Activated CD4-positive, CD25-positive, alpha-beta regulatory T cell treated with anti-CD3 and anti-CD28 coated beads, Interleukin-2, amount 50 U/mL, for 16 hours (primary cell): ENCODE measurements around the gene PTPRN2.

Experiments used
- DNase-seq: peaks from one replicate; pipeline ENCODE4 v3.0.0-alpha.2; 2020; ENCODE audit warnings: low read depth, low spot score

Gene PTPRN2

DNA sequence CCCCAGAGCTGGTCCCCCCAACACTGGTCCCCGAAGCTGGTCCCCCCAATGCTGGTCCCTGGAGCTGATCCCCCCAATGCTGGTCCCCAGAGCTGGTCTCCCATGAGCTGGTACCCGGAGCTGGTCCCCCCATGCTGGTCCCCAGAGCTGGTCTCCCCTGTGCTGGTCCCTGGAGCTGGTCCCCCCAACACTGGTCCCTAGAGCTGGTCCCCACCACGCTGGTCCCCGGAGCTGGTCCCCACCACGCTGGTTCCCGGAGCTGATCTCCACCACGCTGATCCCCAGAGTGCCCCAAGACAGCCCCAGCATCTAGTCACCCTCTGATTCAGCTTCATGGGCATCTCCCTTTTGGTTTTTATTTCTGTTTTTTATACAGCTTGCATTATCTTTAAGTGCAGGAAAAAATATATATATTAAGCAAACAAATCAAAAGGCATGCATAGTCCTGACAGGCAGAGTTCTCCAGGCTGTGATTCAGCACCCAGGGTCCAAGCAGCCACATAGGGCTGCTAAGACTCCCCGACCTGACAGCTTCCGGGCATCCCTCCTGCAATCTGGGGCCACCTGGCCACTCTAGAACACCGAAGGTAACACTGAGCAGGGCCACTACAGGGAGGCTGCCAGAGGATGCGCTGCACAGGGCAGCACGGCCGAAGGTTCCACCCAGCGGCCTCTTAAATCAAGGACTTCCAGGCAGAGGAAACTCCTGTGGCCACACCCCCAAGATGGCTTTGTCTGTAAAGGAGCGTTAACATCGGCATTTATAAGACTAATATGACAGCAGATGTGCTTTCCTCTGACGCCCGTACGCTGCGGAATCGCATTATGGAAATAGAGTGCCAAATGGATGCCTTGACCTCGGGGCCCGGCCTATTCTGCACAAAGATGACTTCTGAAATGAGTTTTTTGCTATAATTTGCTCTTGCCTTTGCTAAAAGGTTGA, 215.0 kb downstream of the PTPRN2 start:
- DNase-seq = no peak

DNA sequence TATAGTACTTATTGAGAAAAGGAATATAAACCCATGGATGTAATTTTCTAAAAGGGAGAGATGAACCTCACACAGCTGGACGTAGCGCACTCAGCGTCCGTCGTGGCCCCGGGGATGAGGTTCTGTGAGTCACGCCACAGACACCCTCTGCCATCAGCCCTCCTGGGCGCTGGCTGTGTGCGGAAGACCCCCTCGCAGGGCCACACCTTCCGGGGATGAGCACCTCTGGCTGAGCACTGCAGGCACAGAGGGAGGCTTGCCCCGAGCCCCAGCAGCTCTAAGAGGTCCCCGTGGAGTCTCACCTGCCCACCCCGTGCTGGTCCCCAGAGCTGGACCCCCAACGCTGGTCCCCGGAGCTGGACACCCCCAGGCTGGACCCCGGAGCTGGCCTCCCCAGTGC, 215.8 kb downstream of the PTPRN2 start:
- no peak for DNase-seq

DNA sequence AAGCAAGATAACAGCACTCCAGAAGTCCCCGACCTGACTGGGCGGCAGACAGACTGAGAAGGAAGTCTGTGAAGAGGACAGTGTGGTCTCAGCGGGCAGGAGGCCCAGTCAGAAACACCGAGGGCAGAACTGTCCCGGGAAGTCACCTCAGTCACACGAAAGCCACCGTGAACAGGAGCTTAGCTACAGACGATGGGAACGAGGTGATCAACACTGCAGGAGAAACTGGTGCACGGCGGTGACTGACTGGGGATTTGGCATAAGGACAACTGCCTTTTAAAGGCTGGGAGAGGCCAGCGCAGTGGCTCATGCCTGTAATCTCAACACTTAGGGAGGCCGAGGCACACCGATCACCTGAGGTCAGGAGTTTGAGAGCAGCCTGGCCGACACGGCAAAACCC, 217.8 kb downstream of the PTPRN2 start:
- DNase-seq = no peak

DNA sequence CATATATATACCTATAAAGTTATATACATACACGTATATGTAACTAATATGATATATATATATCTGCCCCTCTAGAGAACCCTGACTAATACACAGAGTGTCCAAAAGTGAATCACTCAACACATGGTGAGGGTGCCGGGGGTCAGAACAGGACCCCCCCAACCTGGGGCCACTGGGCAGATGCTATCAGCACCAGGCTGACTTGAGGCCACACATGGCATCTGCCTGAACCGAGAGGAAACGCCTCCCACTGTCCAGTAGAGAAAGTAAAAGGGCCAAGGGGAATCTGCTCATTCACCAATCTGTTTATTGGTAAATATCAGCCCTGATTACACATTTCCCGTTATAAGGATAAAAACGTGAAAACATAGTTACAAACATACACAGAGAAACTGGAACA, 218.3 kb downstream of the PTPRN2 start:
- no peak for DNase-seq

DNA sequence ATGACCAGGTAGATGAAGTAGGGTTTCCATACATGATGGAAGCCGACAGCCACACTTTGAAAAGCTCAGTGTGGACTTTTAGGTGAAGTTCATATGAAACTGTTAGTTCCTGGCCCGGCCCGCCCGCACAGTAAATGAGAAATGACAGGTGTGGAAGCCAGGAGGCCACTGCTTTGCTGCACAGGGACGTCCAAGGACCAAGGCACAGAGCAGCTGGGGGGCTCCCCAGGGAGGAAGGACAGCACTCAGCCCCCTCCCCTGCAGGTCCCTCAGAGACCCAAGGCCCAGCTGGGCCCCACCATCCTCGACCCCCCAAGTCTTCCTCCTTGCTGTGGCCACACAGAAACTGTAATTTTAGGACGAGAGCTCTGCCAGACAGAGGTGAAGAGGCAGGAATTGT, 219.2 kb downstream of the PTPRN2 start:
- DNase-seq = no peak

DNA sequence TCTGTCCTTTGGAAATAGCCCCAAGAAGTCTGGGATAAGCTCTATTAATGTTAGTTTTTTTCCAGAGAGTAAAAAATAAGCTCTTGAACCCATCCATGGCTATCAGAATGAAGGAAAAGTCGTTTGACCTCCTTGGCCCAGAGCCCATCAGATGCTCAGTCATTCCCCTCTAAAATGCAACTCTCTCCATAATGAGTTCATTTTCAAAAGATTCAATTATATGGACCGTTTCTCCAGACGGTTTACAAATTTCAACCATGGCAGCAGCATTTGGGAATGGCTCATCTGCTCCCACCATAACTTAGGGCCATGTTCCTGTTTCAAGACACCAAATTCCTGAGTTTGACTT, 220.0 kb downstream of the PTPRN2 start:
- DNase-seq = no peak

DNA sequence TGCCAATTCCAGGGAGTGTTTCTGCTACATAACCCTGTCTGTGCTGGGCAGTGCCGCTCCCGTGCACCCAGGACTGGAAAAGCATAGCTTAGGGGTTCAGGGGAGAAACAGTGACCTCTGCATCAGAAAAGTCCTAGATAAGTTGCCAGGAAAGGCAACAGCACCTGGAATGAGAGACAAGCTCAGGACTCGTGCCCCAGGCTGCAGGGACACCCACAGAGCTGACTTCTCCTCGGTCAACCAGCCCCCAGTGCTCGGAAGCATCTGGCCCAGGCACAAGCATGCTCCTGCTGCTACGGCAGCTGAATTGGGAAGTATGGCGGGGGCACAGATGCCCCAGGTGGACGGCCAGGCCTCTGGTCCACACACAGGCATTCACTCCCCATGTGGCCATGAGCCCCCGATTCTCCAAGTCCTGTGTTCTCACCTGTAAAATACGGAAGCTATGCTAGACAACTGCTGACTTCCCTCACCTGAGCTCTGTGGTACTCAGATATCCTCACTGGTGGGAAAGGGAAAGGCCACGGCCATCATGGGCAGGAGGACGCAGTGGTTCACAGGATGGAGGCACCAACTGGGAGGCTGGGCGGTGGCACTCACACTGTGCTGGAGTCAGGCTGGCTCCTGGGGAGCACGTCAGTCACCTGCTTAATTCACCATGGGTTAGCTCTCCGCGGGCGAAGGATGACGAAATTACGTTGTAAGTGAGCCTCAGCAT, 220.5 kb downstream of the PTPRN2 start:
- no peak for DNase-seq

DNA sequence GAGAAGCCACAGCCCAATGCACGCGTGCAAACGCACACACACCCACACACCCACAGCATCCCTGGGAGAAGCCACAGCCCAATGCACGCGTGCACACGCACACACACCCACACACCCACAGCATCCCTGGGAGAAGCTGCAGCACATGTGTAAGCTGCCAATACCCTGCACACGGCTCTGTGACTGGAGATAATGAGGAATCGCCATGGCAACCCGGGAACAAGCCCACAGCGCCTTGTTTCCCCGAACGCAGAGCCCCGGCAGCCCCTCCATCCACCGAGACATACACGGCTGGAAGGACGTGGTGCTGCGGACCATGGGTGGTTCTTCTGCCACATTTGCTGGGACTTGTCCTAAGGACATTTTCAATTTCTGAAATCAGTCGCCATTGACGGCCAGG, 221.3 kb downstream of the PTPRN2 start:
- no peak for DNase-seq

DNA sequence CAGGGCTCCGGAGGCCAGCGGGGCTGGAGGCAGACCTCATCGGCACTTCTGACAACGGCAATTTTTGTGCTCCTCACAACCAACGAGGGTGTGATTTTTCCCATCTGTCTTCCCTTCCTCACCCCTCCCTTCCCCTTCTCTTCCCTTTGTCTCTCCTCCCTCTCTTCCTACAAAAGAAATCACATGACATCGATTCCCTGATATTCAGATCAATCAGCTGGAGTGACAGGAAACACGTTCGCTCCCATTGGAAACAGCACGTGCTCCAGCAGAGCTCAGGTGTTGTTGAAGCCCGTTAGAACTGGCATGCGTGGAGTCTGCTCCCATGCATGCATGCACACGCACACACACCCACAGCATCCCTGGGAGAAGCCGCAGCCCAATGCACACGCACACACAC, 222.4 kb downstream of the PTPRN2 start:
- DNase-seq = no peak

DNA sequence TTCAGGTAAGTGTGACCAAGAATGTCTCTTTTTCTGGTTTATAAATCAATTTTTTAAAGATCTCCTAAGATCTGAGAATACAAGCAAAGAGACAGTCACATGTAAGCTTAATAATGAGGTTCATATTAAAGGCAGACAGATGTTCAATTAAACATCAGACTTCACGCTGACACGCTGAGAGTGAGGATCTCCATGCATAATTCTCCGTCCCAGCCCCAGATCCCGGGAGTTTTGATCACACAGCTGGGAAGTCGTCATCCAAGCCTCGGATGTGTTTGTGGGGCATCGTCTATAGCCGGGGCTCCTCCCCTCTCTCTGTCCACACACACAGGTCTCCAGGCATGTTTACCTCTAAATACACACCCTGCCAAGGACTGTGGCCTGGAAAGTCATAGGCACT, 223.2 kb downstream of the PTPRN2 start:
- no peak for DNase-seq

DNA sequence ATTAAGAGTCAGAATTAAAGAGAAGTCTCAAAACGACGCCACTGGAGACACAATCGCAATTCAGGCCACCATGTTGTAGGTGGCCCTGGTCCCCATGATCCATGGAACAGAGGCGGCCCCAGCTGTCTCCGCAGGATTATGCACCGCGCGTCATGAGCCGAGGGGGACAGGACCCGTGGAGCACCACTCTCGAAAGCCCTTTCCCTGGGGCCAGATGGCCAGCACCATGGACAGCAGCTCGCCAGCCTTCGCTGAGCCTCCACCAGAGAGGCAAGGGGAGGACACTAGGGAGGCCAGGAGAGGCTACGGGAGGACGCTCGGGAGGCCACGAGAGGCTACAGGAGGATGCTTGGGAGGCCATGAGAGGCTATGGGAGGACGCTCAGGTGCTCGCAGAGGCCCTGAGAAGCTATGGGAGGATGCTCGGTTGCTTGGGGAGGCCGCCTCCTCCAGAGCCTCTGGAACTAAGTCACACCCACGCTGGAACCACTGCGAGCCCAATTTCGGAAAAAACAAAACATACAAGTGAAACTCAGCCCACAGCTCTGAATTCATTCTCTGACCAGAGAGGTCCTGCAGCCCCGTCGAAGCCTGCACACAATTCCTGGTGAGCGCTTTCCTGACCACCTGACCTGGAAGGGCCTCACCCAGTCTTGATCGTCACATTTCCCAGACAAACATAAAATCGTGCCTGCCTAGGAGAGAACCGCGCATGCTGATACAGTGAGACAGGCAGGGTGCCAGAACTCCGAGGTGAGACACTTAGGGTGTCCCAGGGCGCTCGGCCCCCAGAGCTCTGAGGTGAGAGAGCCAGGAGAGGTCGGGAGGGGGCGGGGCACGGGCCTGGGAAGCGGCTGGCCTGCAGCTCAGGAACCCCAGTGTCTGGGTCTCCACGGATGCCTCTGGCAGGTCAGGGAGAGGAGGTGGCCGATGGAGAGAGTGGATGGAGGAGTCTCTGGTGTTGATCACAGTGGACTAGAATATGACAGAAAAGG, 224.4 kb downstream of the PTPRN2 start:
- DNase-seq = no peak

DNA sequence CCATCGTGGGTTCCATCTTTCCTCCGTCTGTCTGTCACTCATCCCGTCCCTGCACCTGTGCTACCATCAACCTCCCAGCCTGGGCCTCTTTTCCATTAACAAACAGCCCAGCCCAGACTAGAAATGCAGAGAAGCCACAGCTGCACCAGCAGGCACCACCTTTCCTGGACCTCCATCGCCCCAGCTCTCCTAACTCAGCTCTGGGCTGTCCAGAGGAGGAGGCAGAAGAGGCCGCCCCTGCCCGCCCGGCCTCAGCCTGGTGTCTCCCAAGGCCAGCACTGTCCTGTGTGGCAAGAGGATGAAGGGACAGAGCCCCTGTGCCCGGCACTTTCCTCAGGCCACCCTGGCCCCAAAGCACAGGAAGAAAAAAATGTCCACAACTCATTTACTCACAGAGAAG, 225.6 kb downstream of the PTPRN2 start:
- DNase-seq = no peak

DNA sequence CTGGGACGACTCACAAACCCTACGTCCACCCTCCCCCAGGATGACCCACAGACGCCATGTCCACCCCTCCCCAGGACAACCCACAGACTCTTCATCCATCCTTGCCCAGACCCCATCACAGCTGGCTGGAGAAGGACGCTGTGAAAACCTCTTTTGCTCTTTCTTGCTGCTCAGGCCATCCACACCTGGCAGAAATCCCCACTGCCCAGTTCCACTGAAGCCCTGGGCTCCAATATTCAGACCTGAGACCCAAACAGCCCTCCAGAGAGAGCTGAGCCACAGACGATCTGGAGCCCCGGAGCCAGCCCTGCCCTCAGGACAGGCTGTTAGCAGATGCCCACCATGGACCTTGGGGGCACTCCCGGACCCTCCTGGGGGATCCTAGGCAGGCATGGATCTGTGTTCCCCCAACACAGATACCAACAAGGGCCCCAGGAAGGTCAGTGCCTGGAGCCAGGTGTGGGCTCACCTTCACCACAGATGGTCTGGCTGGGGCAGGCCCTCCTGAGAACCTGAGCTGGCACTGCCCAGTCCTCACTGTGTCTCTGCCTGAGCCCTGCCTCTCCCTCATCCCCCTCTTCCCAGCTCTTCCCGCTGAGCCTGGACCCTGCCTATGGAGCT, 226.2 kb downstream of the PTPRN2 start:
- no peak for DNase-seq

DNA sequence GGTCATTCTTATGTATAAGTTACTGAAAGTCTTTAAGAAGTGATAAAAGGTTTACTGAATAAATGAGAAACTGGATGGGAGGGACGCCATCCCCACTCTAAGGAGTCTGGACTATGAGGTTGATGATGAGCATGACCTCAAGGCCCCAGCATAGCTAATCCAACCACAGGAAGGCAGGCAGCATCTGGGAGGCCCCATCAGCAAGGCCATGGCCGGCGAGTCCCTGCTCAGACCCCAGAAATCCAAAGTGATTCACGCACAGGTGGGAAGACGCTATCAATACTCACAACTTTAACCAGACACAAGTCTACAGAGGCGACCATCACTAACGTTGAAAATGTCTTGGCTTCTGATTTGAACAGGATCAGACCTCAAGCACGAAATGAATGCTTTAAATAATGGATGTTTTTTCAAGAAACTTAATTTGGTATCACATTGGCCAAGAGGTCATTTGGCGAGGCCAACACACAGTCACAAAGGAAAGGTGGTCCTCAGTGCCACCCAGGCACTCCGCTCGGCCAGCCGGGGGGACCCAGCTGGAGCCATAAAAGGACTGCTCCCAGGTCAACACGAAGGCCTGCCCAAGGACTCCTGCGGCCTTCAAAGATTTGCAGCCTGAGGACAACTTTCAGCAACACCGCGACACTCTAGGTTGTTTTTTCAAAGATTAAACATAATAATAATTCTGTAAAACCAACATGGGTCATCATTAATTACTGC, 228.5 kb downstream of the PTPRN2 start:
- DNase-seq = no peak

DNA sequence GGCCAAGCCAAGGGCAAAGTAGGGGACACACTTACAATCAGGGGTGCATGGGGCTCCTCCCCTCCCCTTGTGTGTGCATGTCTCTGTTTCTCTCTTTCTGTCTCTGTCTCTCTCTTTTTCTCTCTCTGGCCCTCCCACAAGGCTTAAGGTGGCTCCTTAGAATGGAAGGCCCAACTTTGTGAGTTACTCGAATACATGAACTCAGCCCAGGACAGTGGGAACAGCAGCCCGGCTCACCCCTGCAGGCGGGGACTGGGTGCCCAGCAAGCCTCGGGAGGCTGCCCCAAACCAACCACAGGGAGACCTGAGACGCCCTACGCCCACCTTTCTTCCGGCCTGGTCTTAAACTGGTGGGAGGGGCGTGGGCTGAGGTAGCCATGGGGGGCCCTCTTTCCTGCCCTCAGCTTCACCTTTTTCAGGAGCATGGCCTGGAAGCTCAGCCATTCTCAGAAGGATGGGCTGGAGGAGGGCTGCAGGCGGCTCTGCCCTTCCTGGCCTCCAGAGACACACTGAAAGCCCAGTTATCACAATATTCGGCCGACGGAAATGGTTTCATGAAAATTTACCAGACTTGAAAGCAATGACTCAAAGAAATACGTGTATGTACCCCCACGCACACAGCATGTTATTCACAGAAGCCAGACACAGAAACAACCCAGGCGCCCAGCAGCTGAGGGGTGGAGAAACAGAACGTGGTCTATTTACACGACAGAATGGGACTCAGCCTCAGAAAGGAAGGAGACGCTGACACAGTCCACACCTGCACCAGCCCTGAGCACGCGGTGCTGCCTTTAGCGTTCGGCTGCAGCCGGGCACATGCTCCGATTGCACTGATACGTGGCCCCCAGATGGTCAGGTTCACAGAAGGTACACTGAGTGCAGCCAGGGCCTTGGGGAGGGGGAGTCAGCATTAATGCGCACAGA, 229.5 kb downstream of the PTPRN2 start:
- no peak for DNase-seq

DNA sequence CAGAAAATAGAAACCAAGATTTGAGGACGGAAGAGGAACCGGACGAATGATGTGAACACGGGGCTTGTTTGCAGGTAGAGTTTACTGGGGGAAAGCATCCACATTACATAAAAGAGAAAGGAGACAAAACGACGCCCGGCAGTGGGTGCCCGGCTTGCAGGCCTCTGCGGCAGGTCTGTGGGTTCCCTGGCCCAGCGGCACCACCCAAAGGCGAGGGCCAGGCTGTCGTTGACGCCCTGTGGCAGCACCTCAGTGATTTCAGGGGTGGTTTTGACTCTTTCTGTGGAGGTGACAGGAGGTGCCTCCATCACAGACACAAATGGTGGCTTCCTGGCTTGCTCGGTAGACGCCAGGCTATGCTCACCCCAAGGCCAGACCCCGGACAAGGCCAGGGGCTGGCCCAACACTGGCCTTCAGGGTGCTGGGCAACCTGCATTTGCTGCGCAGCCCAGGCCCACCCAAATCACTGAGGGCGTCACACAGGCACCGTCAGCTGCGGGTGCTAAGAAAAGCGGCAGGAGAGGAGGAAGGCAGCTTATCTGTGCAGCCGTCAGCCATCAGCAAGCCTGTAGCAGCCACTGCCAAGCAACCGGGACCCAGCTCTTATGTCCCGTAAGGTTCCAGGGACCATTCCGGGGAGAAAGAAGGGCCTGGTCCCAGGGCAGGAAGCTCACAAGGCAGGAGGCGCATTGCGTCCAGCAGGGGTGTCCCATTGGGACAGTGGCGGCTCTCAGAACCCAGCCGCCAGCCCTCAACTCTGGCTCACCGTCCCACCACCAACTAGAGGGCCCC, 230.3 kb downstream of the PTPRN2 start:
- DNase-seq = no peak

DNA sequence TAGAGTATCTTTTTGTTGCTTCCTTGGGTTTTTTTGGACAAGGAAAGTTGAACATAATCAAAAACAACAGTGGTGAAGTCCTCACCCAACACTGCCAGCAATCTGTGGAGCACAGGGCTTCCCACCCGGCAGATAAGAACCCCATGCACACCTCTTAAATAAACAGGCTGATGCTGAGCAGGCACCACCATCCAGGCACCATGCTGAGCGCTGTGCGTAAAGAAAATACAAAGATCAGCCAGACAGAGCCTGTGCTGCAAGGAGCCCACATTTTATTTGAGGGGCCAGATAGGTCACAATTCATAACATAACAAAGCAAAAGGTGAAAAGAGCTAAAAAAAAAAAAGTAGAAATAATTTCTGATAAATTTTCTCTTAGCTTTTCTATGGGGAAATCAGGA, 231.2 kb downstream of the PTPRN2 start:
- DNase-seq = no peak

DNA sequence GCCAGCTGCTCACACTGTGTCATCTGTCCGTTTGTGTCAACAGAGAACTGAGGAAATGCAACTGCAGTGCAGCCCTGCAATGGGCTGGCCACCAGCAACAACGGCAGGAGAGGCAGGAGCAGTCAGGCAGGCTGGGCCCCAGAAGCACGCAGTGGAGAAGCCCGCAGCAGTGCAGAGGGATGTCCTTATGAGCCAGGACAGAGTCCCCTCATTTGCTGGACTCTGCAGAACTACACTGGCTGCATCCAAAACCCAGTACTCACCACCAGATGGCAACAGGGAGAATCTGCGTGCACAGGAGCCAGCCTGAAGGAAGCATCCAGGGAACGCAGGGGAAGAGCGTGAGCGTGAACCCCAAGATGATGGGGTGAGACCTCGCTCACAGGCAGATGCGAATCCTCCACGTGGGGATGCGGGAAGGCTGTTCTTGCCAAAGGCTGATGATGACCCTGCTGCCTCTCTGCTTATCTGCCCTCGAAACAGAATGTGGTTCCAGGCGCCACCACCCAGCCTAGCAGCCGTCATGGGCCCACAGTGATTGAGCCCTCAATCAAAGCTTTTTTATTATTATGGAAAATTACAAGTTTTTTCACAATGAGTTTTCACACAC, 232.1 kb downstream of the PTPRN2 start:
- DNase-seq = no peak
